ENCODE results near the gene ATOH8. TPM values are rescaled to one million over a fixed set of nuclear protein-coding genes. Genes with fewer than 3 reads are reported as not detected.

The ATOH8 gene
- total RNA-seq, 1 donor from 2014 or later: 0.79 TPM

DNA sequence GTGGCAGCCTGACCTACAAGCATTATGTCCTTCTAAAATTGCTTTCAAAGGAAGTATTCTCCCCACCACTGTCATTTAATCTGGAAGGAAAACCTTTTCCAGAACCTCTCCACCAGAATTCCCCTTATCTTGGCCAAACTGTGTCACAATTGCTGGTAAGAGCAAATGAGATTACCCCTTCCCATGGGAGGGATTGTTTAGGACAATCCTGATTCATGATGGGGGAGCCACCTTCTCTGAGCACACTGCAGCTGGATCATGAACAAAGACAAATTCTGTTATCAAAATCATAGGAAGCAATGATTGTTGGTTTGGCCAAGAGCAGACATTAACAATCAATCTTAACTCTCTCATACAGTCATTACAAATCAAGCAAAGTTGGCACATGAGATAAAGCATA is 18.1 kb upstream of the ATOH8 start:
- Histone ChIP-seq H3K36me3 (ENCODE audit: control insufficient read depth, insufficient read depth, low read length) (no peaks in the 10 kb centered on the region), H3K27me3 (ENCODE audit: control insufficient read depth, insufficient read depth, low read length) (no peaks in the 10 kb centered on the region), H3K4me3 (ENCODE audit: low read depth, low read length) (no peak overlapping the region)
- DNase-seq (ENCODE audit: low read depth): no peak
- TF ChIP-seq CTCF (IDR thresholded peaks at IDR 0.05; ENCODE audit: insufficient read depth, low read length, severe bottlenecking): no peak
- no peak for FAIRE-seq

DNA sequence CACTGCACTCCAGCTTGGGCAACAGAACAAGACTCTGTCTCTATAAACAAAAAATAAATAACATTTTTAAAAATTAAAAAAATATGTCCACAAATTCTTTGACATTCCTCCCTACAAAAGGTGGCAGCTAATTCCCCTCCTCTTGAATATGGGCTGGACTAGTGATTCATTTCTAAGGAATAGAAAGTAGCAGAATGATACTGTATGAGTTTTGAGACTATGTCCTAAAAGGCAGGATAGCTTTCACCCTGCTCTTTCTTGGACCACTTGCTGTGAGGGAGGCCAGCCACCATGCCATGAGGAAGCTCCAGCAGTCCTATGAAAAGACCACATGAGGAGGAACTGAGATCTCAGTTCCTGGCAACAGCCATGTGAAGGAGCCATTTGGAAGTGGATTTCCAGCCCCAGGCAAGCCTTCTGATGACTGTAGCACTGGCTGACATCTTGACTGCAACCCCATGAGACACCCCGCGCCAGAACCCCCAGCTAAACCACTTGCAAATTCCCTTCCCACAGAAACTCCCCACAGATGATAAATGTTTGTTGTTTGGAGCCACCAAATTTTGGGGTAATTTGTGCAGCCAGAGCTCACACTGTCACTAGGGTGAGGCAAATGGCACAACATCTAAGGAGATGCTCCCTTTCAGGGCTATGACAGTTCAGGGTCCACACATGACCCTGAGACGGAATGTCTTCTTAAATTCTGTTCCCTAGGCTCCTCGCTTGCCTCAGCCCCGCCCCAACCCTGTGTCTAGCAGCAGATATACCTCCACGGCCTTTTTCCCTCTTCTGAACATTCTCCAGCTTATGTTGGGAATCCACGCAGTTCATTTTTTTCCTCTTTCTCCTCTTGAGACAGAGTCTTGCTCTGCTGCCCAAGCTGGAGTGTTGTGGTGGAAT is 17.1 kb upstream of the ATOH8 start:
- Histone ChIP-seq H3K4me3 (ENCODE audit: low read depth, low read length) (no peak overlapping the region), H3K36me3 (ENCODE audit: control insufficient read depth, insufficient read depth, low read length) (no peaks in the 10 kb centered on the region), H3K27me3 (ENCODE audit: control insufficient read depth, insufficient read depth, low read length) (no peaks in the 10 kb centered on the region)
- peak; percentile 92 for FAIRE-seq
- no peak for TF ChIP-seq CTCF (IDR thresholded peaks at IDR 0.05; ENCODE audit: insufficient read depth, low read length, severe bottlenecking)
- DNase-seq (ENCODE audit: low read depth): no peak

GRCh38 chr2:85737481-85737880 is 16.3 kb upstream of the ATOH8 start:
- no peaks in the 10 kb centered on the region for H3K27me3 ChIP-seq (ENCODE audit: control insufficient read depth, insufficient read depth, low read length)

DNA sequence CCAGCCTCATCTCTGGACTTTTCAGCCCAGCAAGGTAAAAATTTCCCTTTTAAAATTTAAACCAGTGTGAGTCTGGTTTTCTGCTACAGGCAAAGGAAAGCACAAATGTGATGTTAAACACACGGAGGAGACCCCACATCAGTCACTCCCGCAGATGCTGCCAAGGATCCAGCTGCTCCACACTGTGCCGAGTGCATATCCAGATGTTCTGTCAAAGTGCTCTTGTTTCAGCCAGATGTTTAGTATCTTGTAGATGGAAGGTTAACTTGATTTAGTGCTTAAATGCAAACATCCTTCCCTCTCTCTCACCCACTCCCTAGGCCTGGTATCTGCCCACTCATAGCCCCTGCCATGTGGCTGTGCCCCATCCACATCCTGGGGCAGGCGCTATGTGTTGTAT is 15.8 kb upstream of the ATOH8 start:
- H3K36me3 ChIP-seq (ENCODE audit: control insufficient read depth, insufficient read depth, low read length): no peaks in the 10 kb centered on the region
- FAIRE-seq: no peak
- H3K27me3 ChIP-seq (ENCODE audit: control insufficient read depth, insufficient read depth, low read length): no peaks in the 10 kb centered on the region
- DNase-seq (ENCODE audit: low read depth): no peak
- TF ChIP-seq CTCF (IDR thresholded peaks at IDR 0.05; ENCODE audit: insufficient read depth, low read length, severe bottlenecking): no peak
- H3K4me3 ChIP-seq (ENCODE audit: low read depth, low read length): no peak overlapping the region

More at GRCh38 chr2:85737481-85737880, 16.3 kb upstream of the ATOH8 start:
- DNase-seq (ENCODE audit: low read depth): peak; percentile 73
- no peak for TF ChIP-seq CTCF (IDR thresholded peaks at IDR 0.05; ENCODE audit: insufficient read depth, low read length, severe bottlenecking)
- FAIRE-seq: no peak
- Histone ChIP-seq H3K36me3 (ENCODE audit: control insufficient read depth, insufficient read depth, low read length) (no peaks in the 10 kb centered on the region), H3K4me3 (ENCODE audit: low read depth, low read length) (no peak overlapping the region)

DNA sequence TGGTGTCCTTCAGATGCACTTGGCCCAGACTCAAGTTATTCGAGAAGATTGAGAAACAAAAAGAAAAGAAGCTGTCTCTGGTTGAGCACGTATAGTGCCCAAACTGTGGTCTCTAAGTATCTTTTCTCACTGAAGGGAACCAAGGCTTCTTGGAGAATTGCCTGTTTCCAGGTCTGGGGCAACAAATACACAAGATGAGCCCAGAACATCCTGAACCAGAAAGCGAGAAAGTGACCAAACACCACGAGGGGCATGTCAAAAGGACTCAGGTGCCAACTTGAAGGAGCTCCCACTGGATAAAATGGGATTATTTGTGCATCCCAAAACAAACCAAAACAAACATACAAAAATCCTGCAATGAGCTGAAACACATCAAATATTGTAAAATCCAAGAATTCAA is 13.6 kb upstream of the ATOH8 start:
- Histone ChIP-seq H3K27me3 (ENCODE audit: control insufficient read depth, insufficient read depth, low read length) (peaks cover under 1% of the 10 kb centered on the region), H3K36me3 (ENCODE audit: control insufficient read depth, insufficient read depth, low read length) (no peaks in the 10 kb centered on the region), H3K4me3 (ENCODE audit: low read depth, low read length) (no peak overlapping the region)
- no peak for DNase-seq (ENCODE audit: low read depth)
- TF ChIP-seq CTCF (IDR thresholded peaks at IDR 0.05; ENCODE audit: insufficient read depth, low read length, severe bottlenecking): no peak
- FAIRE-seq: no peak
